GM12878 (cell line): ENCODE results near the gene FZR1. TPM values are rescaled to one million over a fixed set of nuclear protein-coding genes. Genes with fewer than 3 reads are reported as not detected.

ENCODE experiments used
- ATAC-seq: fragments of 200-7000 bp; cut with Tn5 transposase; 3 replicates; pipeline ENCODE4 v1.9.1; 2020; ENCODE audit warnings: mild to moderate bottlenecking, moderate library complexity
- BruUV-seq: library from RNA; stranded (reverse); fragments of 400-500 nt; replicated peaks from 2 replicates; lab custom pipeline; 2021; lab: Mats Ljungman, UMichigan
- CTCF ChIA-PET: fragments of 300-600 bp; sonication (Branson Sonifier 250); formaldehyde crosslinking; extraction: SDS; loops from one replicate; lab custom pipeline; 2021; ENCODE audit warnings: inconsistent platforms; lab: Yijun Ruan, JAX
- POLR2A ChIA-PET: fragments of 350-600 bp; formaldehyde crosslinking; extraction: SDS; loops from one replicate; lab custom pipeline; 2021; ENCODE audit warnings: inconsistent platforms; lab: Charles Lee
- RAD21 ChIA-PET: fragments of 300-600 bp; sonication (Branson Sonifier 250); formaldehyde crosslinking; loops from one replicate; lab custom pipeline; 2023; ENCODE audit warnings: antibody characterized with exemption; ENCODE audit not compliant: unreplicated experiment; lab: Charles Lee
- SMC1A ChIA-PET: fragments of 300-600 bp; sonication (Branson Sonifier 250); formaldehyde crosslinking; loops from one replicate; lab custom pipeline; 2023; ENCODE audit not compliant: unreplicated experiment, uncharacterized antibody; lab: Charles Lee
- DNase-seq: peaks from one replicate; pipeline ENCODE4 v3.0.0-alpha.2; 2011; ENCODE audit warnings: low read depth, low spot score
- FAIRE-seq: peaks from 3 replicates; lab custom pipeline; 2011; peaks lifted over from hg19 to GRCh38; lab: Jason Lieb, UNC
- H2AFZ ChIP-seq: 2 replicates; pipeline ENCODE4 v1.6.0; 2011; ENCODE audit warnings: low read depth, low read length, control low read depth; ENCODE audit not compliant: control insufficient read depth
- H3K27ac ChIP-seq: 2 replicates; pipeline ENCODE4 v1.5.1; 2011; ENCODE audit warnings: control low read depth; ENCODE audit not compliant: control insufficient read depth, insufficient read depth
- H3K27me3 ChIP-seq, 2 experiments: replicated peaks in 1 of 2; 2 replicates each; pipeline versions ENCODE4 v1.6.0 to v1.6.1; 2011; ENCODE audit warnings: low read length in 1 of 2; ENCODE audit not compliant: control insufficient read depth in 2 of 2, insufficient read depth in 2 of 2
- H3K36me3 ChIP-seq, 2 experiments: 2 replicates each; pipeline ENCODE4 v1.5.1; 2011; ENCODE audit warnings: low read length in 1 of 2; ENCODE audit not compliant: control insufficient read depth in 2 of 2, insufficient read depth in 2 of 2
- H3K4me1 ChIP-seq: 2 replicates; pipeline ENCODE4 v1.6.1; 2011; ENCODE audit warnings: mild to moderate bottlenecking, low read length, moderate library complexity, mixed read lengths; ENCODE audit not compliant: control insufficient read depth, insufficient read depth
- H3K4me2 ChIP-seq: 2 replicates; pipeline ENCODE4 v1.6.0; 2011; ENCODE audit warnings: control low read depth; ENCODE audit not compliant: control insufficient read depth, insufficient read depth
- H3K4me3 ChIP-seq: fragments of 200-600 bp; sonication (generic); 2 replicates; pipeline ENCODE4 v1.5.1; 2016
- H3K79me2 ChIP-seq: 2 replicates; pipeline ENCODE4 v1.6.0; 2011; ENCODE audit warnings: low read length; ENCODE audit not compliant: control insufficient read depth, insufficient read depth
- H3K9ac ChIP-seq: 2 replicates; pipeline ENCODE4 v1.8.0; 2011; ENCODE audit warnings: low read length, control low read depth, mixed read lengths; ENCODE audit not compliant: control insufficient read depth, insufficient read depth
- H3K9me3 ChIP-seq: replicated peaks from 3 replicates; pipeline ENCODE4 v1.5.1; 2011; ENCODE audit warnings: mild to moderate bottlenecking, low read length; ENCODE audit not compliant: control insufficient read depth, insufficient read depth
- H4K20me1 ChIP-seq: 2 replicates; pipeline ENCODE4 v1.6.0; 2011; ENCODE audit not compliant: control insufficient read depth, insufficient read depth
- ATF2 ChIP-seq: IDR thresholded peaks from 2 replicates; pipeline ENCODE4 v1.6.1; 2012; ENCODE audit warnings: low read length, inconsistent platforms
- FOS ChIP-seq: IDR thresholded peaks from 3 replicates; pipeline ENCODE4 v1.6.1; 2011; ENCODE audit warnings: borderline replicate concordance; ENCODE audit not compliant: insufficient read length; ENCODE audit errors: extremely low read depth
- FOXK2 ChIP-seq: fragments of 450-650 bp; IDR thresholded peaks from 2 replicates; pipeline ENCODE4 v1.6.1; 2017; ENCODE audit warnings: mild to moderate bottlenecking, moderate library complexity
- HDAC6 ChIP-seq: fragments of 200-600 bp; sonication (generic); IDR thresholded peaks from one replicate; pipeline ENCODE4 v1.8.0; 2017; ENCODE audit warnings: antibody characterized with exemption; ENCODE audit not compliant: unreplicated experiment
- IRF4 ChIP-seq: IDR thresholded peaks from 2 replicates; pipeline ENCODE4 v1.6.1; 2011; ENCODE audit warnings: low read depth, low read length
- KLF5 ChIP-seq: fragments of 450-650 bp; IDR thresholded peaks from 2 replicates; pipeline ENCODE4 v1.6.1; 2014; ENCODE audit warnings: mild to moderate bottlenecking; ENCODE audit not compliant: partially characterized antibody
- MEF2A ChIP-seq: IDR thresholded peaks from 2 replicates; pipeline ENCODE4 v1.6.1; 2011; ENCODE audit warnings: low read depth, mild to moderate bottlenecking, low read length, moderate library complexity; ENCODE audit not compliant: insufficient read depth
- RAD51 ChIP-seq: fragments of 450-650 bp; IDR thresholded peaks from 2 replicates; pipeline ENCODE4 v1.6.1; 2016; ENCODE audit warnings: moderate library complexity, mild to moderate bottlenecking, inconsistent platforms
- SIN3A ChIP-seq: IDR thresholded peaks from 2 replicates; pipeline ENCODE4 v1.6.1; 2012; ENCODE audit warnings: low read depth, low read length, improper control_type of control experiment
- SIX5 ChIP-seq: IDR thresholded peaks from 2 replicates; pipeline ENCODE4 v1.6.1; 2011; ENCODE audit warnings: mild to moderate bottlenecking, low read depth, low read length, moderate library complexity; ENCODE audit not compliant: severe bottlenecking
- STAT3 ChIP-seq: IDR thresholded peaks from 2 replicates; pipeline ENCODE4 v1.6.1; 2011; ENCODE audit warnings: low read depth, low read length, improper control_type of control experiment
- WGBS: methylation state at CpG from one replicate; pipeline ENCODE4 v1.1.6; 2016; ENCODE audit warnings: low lambda C conversion rate; ENCODE audit not compliant: insufficient replicate concordance, insufficient coverage; ENCODE audit errors: missing lambda C conversion rate; 5-methylcytosine and 5-hydroxymethylcytosine counted together
- in situ Hi-C: fragments of 300-500 bp; cut with MboI; formaldehyde crosslinking; loops from 9 replicates; pipeline ENCODE4 v1.14.3; 2018; ENCODE audit warnings: mixed read lengths
- intact Hi-C: fragments of 100-400 bp; cut with micrococcal nuclease; formaldehyde crosslinking; loops from one replicate; pipeline ENCODE4 v1.14.2; 2022; ENCODE audit not compliant: unreplicated experiment
- polyA plus RNA-seq, 11 experiments: library from polyadenylated mRNA; depleted of rRNA in 4 of 11; unstranded in 6 of 11; stranded (reverse) in 5 of 11; fragments of >200 nt; fragmentation: Nextera tagmentation in 4 of 11; fragmentation: Illumina TruSeq in 1 of 11; extraction: Ambion mirVana in 4 of 11; extraction: Trizol in 1 of 11; gene quantifications; 1 replicate in 1 of 11; 2 replicates in 10 of 11; pipeline versions ENCODE4 v1.2.1 to v1.2.3, GENCODE V29; 2011 to 2016; ENCODE audit warnings: inconsistent platforms in 2 of 11, missing spikeins in 2 of 11, low read depth in 1 of 11
- total RNA-seq, 4 experiments: library from RNA; depleted of rRNA in 3 of 4; stranded (reverse); fragments of >200 nt in 3 of 4; fragmentation: Illumina TruSeq in 1 of 4; extraction: Trizol in 1 of 4; gene quantifications; 2 replicates each; pipeline versions ENCODE4 v1.2.1 to v1.2.3, GENCODE V29; 2013 to 2021
- TF ChIP-seq, protein P1 (sequence below): IDR thresholded peaks from 2 replicates; pipeline ENCODE4 v1.6.1; 2011; ENCODE audit warnings: mild to moderate bottlenecking, low read depth, low read length, moderate library complexity; ENCODE audit not compliant: insufficient replicate concordance
- TF ChIP-seq, protein P2 (sequence below): fragments of 450-650 bp; IDR thresholded peaks from 2 replicates; pipeline ENCODE4 v1.6.1; 2018; ENCODE audit warnings: borderline replicate concordance, mild to moderate bottlenecking; ENCODE audit not compliant: partially characterized antibody
- TF ChIP-seq, protein P3 (sequence below): fragments of 450-650 bp; IDR thresholded peaks from 2 replicates; pipeline ENCODE4 v1.6.1; 2017; ENCODE audit warnings: mild to moderate bottlenecking, moderate library complexity

FZR1 gene
- total and polyA plus RNA-seq, 10 of the 15 experiments (the other 5 are each of a cell fraction or from before 2014, with no cell fraction given) = 0.11 to 44.2 (median 29.3) TPM

DNA sequence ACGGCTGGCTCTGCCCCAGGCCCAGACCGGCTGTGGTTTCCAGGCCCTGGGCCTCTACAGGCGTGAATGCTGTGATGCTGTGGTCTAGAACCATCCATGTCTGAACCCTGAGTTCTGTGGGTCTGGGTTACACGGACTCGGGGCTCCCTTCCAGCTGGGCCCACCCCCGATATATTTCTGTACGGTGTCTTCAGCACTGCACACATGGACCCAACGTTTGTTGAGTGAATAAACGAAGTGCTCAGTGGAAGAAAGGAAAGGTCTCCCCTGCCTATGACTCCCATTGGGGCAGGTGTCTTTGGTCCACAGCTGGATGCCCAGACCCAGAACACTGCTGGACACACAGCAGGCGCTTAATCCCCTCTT lies 39.5 kb downstream of the FZR1 start (continued):
- TF ChIP-seq, protein P1, sequence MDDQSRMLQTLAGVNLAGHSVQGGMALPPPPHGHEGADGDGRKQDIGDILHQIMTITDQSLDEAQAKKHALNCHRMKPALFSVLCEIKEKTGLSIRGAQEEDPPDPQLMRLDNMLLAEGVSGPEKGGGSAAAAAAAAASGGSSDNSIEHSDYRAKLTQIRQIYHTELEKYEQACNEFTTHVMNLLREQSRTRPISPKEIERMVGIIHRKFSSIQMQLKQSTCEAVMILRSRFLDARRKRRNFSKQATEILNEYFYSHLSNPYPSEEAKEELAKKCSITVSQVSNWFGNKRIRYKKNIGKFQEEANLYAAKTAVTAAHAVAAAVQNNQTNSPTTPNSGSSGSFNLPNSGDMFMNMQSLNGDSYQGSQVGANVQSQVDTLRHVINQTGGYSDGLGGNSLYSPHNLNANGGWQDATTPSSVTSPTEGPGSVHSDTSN = no peak
- TF ChIP-seq, protein P2, sequence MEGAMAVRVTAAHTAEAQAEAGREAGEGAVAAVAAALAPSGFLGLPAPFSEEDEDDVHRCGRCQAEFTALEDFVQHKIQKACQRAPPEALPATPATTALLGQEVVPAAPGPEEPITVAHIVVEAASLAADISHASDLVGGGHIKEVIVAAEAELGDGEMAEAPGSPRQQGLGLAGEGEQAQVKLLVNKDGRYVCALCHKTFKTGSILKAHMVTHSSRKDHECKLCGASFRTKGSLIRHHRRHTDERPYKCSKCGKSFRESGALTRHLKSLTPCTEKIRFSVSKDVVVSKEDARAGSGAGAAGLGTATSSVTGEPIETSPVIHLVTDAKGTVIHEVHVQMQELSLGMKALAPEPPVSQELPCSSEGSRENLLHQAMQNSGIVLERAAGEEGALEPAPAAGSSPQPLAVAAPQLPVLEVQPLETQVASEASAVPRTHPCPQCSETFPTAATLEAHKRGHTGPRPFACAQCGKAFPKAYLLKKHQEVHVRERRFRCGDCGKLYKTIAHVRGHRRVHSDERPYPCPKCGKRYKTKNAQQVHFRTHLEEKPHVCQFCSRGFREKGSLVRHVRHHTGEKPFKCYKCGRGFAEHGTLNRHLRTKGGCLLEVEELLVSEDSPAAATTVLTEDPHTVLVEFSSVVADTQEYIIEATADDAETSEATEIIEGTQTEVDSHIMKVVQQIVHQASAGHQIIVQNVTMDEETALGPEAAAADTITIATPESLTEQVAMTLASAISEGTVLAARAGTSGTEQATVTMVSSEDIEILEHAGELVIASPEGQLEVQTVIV = no peak
- no peak for TF ChIP-seq SIN3A
- TF ChIP-seq STAT3 = no peak
- no peak for TF ChIP-seq KLF5
- no peak for TF ChIP-seq IRF4

- no peak for DNase-seq
- Histone ChIP-seq H3K9me3 (no peaks in the 10 kb centered on the region), H3K27ac (no peak overlapping the region), H3K9ac (no peak overlapping the region), H4K20me1 (no peaks in the 10 kb centered on the region), H2AFZ (no peak overlapping the region), H3K79me2 (no peaks in the 10 kb centered on the region), H3K4me3 (no peak overlapping the region), H3K4me1 (no peaks in the 10 kb centered on the region), H3K4me2 (no peak overlapping the region), H3K27me3 (no peaks in the 10 kb centered on the region), H3K36me3 (peaks cover 2 to 9% of the 10 kb centered on the region in 2 experiments; a peak in 3 of 4 replicates)
- RAD21 ChIA-PET = interaction anchor here (1.1 kb wide), 1 partner anchor 58 kb away, joined by 3 read pairs; no protein-coding TSS in a partner anchor
- in situ Hi-C loops (no loop called here), intact Hi-C loops (loop anchor here (5.0 kb wide), 1 partner anchor 161 kb away; the partner anchor contains the start of gene TJP3)
- ATAC-seq = no peak
- POLR2A ChIA-PET = no interaction called here
- WGBS = 89% methylated on average over 23 of the region's 23 CpGs
- BruUV-seq = no TSS peak
- CTCF ChIA-PET = interaction anchor here (0.6 to 2.7 kb wide), 7 partner anchors 9 to 241 kb away, joined by 3 to 20 read pairs (median 6); partner anchors contain the start of gene MFSD12
- SMC1A ChIA-PET = interaction anchor here (1.0 kb wide), 1 partner anchor 45 kb away, joined by 3 read pairs; no protein-coding TSS in a partner anchor
- FAIRE-seq = no peak
- no peak for TF ChIP-seq RAD51
- TF ChIP-seq, protein P3, sequence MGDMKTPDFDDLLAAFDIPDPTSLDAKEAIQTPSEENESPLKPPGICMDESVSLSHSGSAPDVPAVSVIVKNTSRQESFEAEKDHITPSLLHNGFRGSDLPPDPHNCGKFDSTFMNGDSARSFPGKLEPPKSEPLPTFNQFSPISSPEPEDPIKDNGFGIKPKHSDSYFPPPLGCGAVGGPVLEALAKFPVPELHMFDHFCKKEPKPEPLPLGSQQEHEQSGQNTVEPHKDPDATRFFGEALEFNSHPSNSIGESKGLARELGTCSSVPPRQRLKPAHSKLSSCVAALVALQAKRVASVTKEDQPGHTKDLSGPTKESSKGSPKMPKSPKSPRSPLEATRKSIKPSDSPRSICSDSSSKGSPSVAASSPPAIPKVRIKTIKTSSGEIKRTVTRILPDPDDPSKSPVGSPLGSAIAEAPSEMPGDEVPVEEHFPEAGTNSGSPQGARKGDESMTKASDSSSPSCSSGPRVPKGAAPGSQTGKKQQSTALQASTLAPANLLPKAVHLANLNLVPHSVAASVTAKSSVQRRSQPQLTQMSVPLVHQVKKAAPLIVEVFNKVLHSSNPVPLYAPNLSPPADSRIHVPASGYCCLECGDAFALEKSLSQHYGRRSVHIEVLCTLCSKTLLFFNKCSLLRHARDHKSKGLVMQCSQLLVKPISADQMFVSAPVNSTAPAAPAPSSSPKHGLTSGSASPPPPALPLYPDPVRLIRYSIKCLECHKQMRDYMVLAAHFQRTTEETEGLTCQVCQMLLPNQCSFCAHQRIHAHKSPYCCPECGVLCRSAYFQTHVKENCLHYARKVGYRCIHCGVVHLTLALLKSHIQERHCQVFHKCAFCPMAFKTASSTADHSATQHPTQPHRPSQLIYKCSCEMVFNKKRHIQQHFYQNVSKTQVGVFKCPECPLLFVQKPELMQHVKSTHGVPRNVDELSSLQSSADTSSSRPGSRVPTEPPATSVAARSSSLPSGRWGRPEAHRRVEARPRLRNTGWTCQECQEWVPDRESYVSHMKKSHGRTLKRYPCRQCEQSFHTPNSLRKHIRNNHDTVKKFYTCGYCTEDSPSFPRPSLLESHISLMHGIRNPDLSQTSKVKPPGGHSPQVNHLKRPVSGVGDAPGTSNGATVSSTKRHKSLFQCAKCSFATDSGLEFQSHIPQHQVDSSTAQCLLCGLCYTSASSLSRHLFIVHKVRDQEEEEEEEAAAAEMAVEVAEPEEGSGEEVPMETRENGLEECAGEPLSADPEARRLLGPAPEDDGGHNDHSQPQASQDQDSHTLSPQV = no peak
- no peak for TF ChIP-seq SIX5
- TF ChIP-seq HDAC6 = no peak
- TF ChIP-seq ATF2 = no peak
- TF ChIP-seq MEF2A = no peak
- no peak for TF ChIP-seq FOS
- TF ChIP-seq IRF4 = no peak
- TF ChIP-seq FOXK2 = no peak
Observed at GRCh38 chr19:3546119-3546518, 40.0 kb downstream of the FZR1 start.
